ENCODE measurements around the gene COL18A1. TPM values are rescaled to one million over a fixed set of nuclear protein-coding genes. Genes with fewer than 3 reads are reported as not detected.
A peak's percentile ranks its signal among the peaks of the same experiment; 100 is the strongest.

COL18A1 gene
- total and polyA plus RNA-seq, 2 donors from 2014 or later = 150 to 316 TPM

DNA sequence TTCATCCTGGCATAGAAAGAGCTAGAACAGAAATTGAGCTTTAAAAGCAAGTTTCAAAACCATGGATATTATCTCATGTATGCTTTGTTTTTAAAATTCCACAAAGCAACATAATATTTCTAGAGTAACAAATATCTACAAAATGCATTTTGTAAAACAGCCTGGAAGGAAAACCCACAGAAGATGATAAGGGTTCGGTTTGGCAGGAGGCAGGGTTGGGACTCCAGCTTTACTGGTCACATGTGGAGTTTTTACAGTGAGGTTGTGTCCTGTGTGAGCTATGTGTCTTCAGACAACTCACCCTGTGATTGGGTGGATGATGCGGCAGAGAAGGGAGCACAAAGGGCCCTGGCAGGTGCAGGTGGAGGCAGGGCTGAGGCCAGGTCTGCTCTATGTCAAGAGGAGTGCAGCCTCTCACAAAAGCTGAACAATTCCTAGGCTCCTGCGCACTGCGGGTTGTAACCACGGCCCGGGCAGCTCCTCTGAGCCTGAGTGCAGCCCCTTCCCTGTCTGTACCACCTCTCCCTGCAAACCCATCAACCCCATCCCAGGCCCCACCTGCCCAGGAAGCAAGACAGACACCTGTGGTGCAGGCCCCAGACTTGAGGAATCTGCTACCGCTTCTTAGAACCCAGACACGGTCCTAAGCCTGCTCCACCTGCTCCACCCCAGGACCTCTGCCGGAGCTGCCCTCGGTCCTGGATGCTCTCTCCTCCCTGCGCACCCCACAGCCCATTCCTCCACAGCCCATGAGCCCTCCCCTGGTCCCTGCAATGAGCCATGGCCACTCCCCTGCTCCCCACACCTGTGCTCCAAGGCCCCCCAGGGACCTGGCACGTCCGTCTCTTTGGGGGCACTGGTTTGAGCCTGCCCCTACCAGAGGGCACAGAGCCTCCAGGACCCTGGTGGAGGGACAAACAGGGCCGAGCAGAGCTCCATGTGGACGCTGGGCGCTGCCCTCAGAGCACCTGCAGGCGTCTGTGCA is 2.8 kb upstream of the COL18A1 start:
- Histone ChIP-seq H3K9me3 (ENCODE audit: control insufficient read depth in 2 of 3, insufficient read depth in 1 of 3, low read length in 3 of 3) (peaks cover 0 to 4% (median 0%) of the 10 kb centered on the region in 3 donors), H3K9ac (ENCODE audit: low read length in 3 of 3) (no peak overlapping the region), H3K36me3 (ENCODE audit: control insufficient read depth in 2 of 3, insufficient read depth in 3 of 3, low read length in 3 of 3) (no peaks in the 10 kb centered on the region), H3K4me3 (ENCODE audit: low read length in 3 of 3) (no peak overlapping the region), H3K27ac (ENCODE audit: low read depth in 2 of 2, low read length in 2 of 2) (no peak overlapping the region), H3K27me3 (ENCODE audit: control insufficient read depth, insufficient read depth, low read length) (no peaks in the 10 kb centered on the region), H3K4me1 (ENCODE audit: control insufficient read depth in 2 of 3, insufficient read depth in 2 of 3, low read depth in 1 of 3, low read length in 3 of 3) (peaks cover 0 to 10% (median 5%) of the 10 kb centered on the region in 3 donors)
- FAIRE-seq (no peak), DNase-seq (peak in 2 of 5 donors; percentile 39 to 64)
- no peak for TF ChIP-seq CTCF (IDR thresholded peaks at IDR 0.05; ENCODE audit: borderline replicate concordance, extremely low read depth, insufficient read depth)
- intact Hi-C loops (cut with DNase I) = no loop called here

GRCh38 chr21:45403133-45403824 is 1.7 kb upstream of the COL18A1 start:
- H3K4me1 ChIP-seq (ENCODE audit: control insufficient read depth in 2 of 3, insufficient read depth in 2 of 3, low read depth in 1 of 3, low read length in 3 of 3) = peaks cover 0 to 20% (median 15%) of the 10 kb centered on the region in 3 donors
- no peak overlapping the region for H3K27ac ChIP-seq (ENCODE audit: low read depth in 2 of 2, low read length in 2 of 2)
- H3K9me3 ChIP-seq (ENCODE audit: control insufficient read depth in 2 of 3, insufficient read depth in 1 of 3, low read length in 3 of 3) = peaks cover 0 to 4% (median 0%) of the 10 kb centered on the region in 3 donors
- H3K4me3 ChIP-seq (ENCODE audit: low read length in 3 of 3) = no peak overlapping the region
- DNase-seq = peak in 2 of 5 donors; percentile 57 to 76
- FAIRE-seq = no peak
- intact Hi-C loops (cut with DNase I) = no loop called here
- H3K9ac ChIP-seq (ENCODE audit: low read length in 3 of 3) = no peak overlapping the region
- H3K36me3 ChIP-seq (ENCODE audit: control insufficient read depth in 2 of 3, insufficient read depth in 3 of 3, low read length in 3 of 3) = no peaks in the 10 kb centered on the region
- TF ChIP-seq CTCF (IDR thresholded peaks at IDR 0.05; ENCODE audit: borderline replicate concordance, extremely low read depth, insufficient read depth) = no peak
- no peaks in the 10 kb centered on the region for H3K27me3 ChIP-seq (ENCODE audit: control insufficient read depth, insufficient read depth, low read length)

DNA sequence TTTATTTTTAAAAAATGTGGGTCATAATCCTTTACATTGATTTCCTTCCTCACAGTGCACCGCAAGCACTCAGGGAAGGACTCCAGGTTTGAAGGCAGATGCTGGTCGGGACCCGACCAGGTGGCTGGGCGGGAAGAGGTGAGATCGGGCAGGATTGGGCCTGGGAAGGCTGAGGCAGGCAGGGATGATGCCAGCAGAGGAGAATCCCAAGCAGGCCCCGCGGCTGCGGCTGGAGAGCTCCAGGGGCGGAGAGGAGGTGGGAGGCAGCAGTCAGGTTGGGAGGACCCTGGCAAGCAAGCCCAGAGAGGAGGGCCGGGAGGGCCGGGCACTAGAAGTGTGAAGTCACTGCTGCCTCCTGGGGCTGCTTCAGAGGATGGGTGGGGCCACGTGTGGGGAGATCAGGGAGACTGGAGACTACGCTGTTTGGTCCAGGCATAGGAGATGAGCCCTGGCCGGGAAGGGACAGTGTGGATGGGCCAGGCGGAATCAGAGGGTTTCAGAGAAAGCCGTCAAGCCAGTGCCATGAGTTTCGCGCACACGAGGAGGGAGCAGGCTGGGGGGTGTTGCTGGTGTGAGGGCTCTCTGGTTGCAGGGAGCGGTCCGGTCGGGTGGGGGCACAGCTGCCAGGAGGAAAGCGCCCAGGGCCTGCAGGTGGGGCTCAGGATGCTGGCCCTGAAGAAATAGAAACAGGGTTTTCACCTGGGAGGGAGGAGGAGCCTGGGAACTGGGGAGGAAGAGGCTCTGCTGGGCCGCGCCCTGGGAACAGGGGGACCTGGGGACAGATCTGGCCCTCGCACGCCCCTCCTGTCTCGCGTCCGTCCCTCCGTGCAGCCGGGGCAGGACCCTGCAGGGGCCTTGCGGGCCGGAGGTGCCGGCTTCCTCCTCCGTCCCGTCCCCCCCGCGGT is 888 bp upstream of the COL18A1 start:
- FAIRE-seq (no peak), DNase-seq (peak; percentile 67 to 84 (median 71))
- Histone ChIP-seq H3K9me3 (ENCODE audit: control insufficient read depth in 2 of 3, insufficient read depth in 1 of 3, low read length in 3 of 3) (peaks cover 0 to 4% (median 0%) of the 10 kb centered on the region in 3 donors), H3K9ac (ENCODE audit: low read length in 3 of 3) (peak overlapping the region in 1 of 3 donors; percentile 65), H3K4me3 (ENCODE audit: low read length in 3 of 3) (peak overlapping the region in 1 of 3 donors; percentile 47), H3K27me3 (ENCODE audit: control insufficient read depth, insufficient read depth, low read length) (no peaks in the 10 kb centered on the region), H3K36me3 (ENCODE audit: control insufficient read depth in 2 of 3, insufficient read depth in 3 of 3, low read length in 3 of 3) (no peaks in the 10 kb centered on the region), H3K4me1 (ENCODE audit: control insufficient read depth in 2 of 3, insufficient read depth in 2 of 3, low read depth in 1 of 3, low read length in 3 of 3) (peaks cover 0 to 27% (median 19%) of the 10 kb centered on the region in 3 donors), H3K27ac (ENCODE audit: low read depth in 2 of 2, low read length in 2 of 2) (peak overlapping the region in 1 of 2 donors; percentile 44)
- no peak for TF ChIP-seq CTCF (IDR thresholded peaks at IDR 0.05; ENCODE audit: borderline replicate concordance, extremely low read depth, insufficient read depth)
- intact Hi-C loops (cut with DNase I) = no loop called here

All from kidney (tissue), 14 donors.